C4-2B (cell line): ENCODE results near the gene SRCIN1.

Experiments used
- H3K27ac ChIP-seq: fragments of 450-650 bp; 2 replicates; pipeline ENCODE4 v1.5.1; 2017
- ZFX ChIP-seq: fragments of 450-650 bp; IDR thresholded peaks from 2 replicates; pipeline ENCODE4 v1.6.1; 2017
- TF ChIP-seq, protein P1 (sequence below): fragments of 450-650 bp; conservative IDR thresholded peaks from 2 replicates; pipeline ENCODE4 v1.5.1; 2017; ENCODE audit warnings: mild to moderate bottlenecking

The SRCIN1 gene

DNA sequence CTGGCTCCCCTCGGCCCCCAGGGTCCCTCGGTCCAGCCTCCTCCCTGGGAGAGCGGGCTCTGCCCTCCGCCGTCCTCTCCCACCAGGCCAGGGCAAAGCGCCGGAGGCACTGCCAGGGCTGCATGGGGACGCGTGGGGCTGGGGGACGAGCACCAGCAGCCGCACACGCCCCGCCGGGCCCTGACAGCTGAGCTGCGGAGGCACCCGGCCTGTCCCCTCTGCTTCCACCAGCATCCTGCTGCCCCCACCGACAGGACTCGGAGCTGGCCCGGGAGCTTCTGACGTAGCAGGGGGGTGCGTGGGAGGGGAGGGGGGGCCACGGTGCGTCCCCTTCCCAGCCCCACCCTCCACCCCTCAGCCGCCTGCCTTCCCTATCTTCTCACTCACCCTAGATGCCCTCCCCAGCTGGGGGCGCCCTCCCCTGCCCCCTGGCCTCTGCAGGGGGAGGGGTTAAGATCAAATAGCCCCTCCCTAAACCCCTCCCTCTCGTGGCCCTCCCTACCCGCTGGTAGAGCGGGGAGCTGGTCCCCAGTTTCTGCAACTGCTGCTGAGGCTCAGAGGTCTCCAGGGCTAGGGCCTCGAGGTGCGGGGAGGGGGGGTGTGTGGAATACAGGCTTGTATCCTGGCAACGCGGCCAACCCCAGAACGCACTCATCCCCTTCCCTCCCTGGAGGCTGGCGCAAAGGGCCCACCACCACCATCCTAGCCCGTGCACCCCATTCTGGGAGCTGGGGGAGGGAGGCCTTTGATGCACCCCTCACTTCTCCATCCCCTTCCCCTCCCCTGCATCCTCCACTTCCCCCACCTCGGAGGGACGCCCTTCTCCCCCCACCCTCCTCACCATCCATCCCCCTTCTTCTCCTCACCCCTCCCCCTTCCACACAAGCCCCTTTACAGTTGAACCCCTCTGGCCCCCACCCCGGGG lies 1.0 kb downstream of the SRCIN1 start:
- H3K27ac ChIP-seq = peak overlapping the region; percentile 93; the same call in 1 of the 2 replicates
- TF ChIP-seq ZFX = no peak
- TF ChIP-seq, protein P1, sequence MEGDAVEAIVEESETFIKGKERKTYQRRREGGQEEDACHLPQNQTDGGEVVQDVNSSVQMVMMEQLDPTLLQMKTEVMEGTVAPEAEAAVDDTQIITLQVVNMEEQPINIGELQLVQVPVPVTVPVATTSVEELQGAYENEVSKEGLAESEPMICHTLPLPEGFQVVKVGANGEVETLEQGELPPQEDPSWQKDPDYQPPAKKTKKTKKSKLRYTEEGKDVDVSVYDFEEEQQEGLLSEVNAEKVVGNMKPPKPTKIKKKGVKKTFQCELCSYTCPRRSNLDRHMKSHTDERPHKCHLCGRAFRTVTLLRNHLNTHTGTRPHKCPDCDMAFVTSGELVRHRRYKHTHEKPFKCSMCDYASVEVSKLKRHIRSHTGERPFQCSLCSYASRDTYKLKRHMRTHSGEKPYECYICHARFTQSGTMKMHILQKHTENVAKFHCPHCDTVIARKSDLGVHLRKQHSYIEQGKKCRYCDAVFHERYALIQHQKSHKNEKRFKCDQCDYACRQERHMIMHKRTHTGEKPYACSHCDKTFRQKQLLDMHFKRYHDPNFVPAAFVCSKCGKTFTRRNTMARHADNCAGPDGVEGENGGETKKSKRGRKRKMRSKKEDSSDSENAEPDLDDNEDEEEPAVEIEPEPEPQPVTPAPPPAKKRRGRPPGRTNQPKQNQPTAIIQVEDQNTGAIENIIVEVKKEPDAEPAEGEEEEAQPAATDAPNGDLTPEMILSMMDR = no peak

DNA sequence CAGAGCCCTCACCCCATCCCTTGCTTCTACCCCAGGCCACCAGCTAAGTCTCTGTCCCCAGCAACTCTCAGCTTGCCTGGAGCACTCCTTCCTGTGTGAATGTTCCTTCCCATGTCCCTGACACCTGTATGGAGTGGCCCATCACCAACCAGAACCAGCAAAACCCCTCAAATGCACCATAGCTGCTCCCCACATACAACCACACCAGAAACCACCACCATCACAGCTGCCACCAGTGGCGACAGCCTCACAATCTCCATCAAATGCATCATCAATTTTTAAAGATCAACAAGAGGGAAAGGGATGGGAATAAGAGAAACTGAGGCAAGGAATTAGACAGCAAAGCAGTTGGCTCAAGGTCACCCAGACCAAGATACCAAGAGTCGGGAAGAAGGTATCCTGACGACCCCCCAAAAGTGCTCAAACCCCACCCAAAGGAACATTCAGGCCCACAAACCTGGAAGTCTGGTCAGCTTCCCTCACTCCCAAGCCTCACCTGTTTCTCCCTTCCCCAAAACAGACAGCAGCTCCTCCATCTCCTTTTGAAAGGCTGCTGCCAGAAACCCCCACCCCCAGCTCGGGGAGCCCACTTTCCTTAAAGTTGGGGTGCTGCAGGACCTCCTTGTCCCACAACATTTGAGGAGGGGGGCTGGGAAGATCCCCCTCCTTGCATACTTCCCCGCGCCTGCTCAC lies 1.8 kb downstream of the SRCIN1 start:
- H3K27ac ChIP-seq = no peak overlapping the region
- TF ChIP-seq, protein P1 = no peak
- no peak for TF ChIP-seq ZFX

DNA sequence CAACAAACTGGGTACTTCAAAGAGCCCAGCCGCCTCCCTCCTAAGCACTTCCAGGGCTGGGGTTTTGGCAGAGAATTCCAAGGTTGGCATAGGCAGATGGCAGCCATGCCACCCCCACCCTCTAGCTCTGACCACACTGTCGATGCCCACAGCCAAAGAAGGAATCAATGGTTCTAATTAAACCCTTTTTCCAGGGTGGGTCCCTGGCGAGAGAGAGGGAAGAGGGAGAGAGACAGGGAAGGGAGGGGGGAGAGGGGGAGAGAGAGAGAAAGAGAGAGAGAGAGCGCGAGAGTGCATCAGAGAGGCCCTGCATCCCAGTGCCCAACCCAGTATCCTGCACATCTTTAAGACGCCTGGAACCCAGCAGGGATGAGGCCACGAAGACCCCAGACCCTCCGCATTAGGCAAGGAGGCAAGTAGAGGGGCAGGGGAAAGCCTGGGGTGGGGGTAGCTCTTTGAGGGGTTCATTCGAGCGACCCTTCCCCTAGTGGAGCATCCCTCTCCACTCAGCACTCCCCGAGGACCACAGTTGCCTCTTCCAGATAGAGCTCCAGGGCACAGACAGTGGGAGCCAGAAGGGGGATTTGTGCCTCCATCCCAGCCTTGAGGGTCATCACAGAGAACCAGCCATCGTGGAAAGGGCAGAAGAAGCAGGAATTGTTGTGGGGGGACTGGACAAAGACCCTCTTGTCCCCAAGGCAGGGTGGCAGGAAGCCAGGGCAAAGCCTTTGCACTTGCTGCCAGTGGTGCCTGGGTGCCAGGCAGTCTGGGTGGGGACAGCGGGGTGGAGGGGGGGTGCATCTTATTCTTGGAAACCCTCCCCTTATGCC lies 2.6 kb downstream of the SRCIN1 start:
- H3K27ac ChIP-seq = no peak overlapping the region
- TF ChIP-seq ZFX = no peak
- TF ChIP-seq, protein P1 = no peak

DNA sequence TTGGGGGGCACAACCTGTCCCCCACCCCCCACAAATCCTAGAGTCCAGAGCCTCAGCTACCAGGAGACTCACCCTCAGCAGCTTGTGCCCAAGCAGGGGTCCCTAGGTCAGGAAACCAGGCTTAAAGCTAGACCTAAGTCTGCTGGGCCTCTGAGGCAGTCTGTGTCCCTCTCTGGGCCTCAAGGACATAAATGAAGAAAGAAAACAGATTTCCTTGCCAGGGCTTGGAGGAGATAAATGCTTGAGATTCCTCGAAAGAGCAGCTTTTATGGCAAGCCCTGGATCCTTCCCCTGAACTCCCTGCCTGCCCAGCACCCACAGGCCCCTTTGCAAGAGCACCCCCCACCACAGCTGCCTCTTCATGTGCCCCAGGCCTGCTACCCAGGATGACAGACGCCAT lies 3.3 kb downstream of the SRCIN1 start:
- no peak overlapping the region for H3K27ac ChIP-seq
- TF ChIP-seq, protein P1 = no peak
- no peak for TF ChIP-seq ZFX

DNA sequence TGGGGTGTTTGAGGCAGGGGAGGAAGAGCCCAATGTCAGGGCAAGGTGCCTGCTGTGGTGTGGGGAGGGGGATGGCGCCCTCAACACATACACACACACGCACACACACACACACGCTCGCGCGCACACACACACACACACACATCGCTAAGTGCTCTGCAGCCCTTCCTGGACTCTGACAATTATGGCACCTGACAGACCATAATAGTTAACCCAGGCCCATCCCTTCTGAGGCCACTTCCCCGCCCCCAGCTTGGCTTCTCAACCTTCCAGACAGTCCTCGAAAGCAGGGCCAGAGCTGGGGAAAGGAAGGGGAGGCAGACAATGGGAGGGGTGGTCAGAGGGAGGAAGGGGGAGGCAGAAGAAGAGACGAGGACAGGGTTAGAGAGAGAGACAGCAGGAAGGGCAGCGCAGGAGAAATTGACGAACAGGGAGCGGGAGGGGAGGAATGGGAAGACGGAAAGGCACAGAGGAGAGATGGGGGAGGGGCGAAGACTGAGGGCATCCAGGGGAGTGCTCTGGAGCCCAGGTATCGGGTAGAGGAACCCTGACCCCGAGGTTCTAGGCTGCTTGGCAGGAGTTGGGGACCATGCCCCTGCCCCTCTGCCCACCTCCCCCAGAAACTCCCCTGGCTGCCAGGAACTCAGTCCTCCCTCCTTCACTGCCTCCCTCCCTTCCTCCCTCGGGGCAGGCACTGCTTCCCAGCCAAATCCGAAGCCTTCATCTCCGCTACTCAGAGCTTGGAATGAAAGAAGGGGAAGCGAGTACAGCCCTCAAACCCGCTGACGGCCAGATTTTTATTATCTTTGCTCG lies 4.0 kb downstream of the SRCIN1 start:
- TF ChIP-seq ZFX = no peak
- TF ChIP-seq, protein P1 = no peak

DNA sequence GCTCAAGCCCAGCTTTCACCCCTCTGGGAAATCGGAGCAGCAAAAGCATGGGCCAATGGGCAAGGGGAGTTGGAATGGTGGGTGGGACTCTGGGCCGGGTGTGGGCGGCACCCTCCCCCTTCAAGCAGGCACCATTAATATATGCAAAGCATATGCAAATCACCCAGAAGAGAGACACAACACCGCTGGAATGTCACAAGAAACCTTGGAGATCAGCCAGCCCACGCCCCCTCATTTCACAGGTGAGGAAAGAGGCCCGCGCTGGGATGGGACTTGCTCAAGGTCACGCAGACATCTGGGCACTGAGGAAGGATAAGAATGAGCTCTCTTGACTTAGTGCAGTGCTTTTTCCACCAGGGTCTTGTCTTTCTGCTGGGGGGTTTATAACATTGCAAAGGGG lies 4.8 kb downstream of the SRCIN1 start:
- H3K27ac ChIP-seq = no peak overlapping the region
- TF ChIP-seq, protein P1 = no peak
- no peak for TF ChIP-seq ZFX

More for the DNA sequence above, 4.0 kb downstream of the SRCIN1 start:
- H3K27ac ChIP-seq = no peak overlapping the region
